HG02840 (cell line): ENCODE results near the gene ZNF792.
A peak's percentile ranks its signal among the peaks of the same experiment; 100 is the strongest.
"Not testable (repeated sequence)": the region's sequence is repeated elsewhere in the genome, so short reads cannot be mapped to it uniquely, and the experiment has no call there.

Source experiments
- ATAC-seq: cut with Tn5 transposase; IDR thresholded peaks from one replicate; pipeline ENCODE4 v1.9.1; 2021; ENCODE audit warnings: mild to moderate bottlenecking, moderate library complexity, moderate number of reproducible peaks; ENCODE audit not compliant: unreplicated experiment, low FRiP score

ZNF792 gene

GRCh38 chr19:34999498-35000337 lies 35.7 kb upstream of the ZNF792 start, which contains the start of gene GRAMD1A:
Gene GRAMD1A, plus strand, starts transcription at chr19:35000323. Its CDS starts 156 bp downstream, at chr19:35000479.
- ATAC-seq: peak; percentile 48

- no peak for ATAC-seq
Measured at GRCh38 chr19:34998777-34999497, 34.9 kb upstream of the ZNF792 start.

GRCh38 chr19:34998224-34998623 lies 34.2 kb upstream of the ZNF792 start:
- not testable (repeated sequence) for ATAC-seq

- no peak for ATAC-seq
Measured at GRCh38 chr19:34997071-34997617, 33.1 kb upstream of the ZNF792 start.

GRCh38 chr19:34995551-34995950 lies 31.5 kb upstream of the ZNF792 start:
- ATAC-seq: no peak

- no peak for ATAC-seq
Measured at GRCh38 chr19:34994643-34995541, 30.9 kb upstream of the ZNF792 start.

- no peak for ATAC-seq
Measured at GRCh38 chr19:34994286-34994642, 30.2 kb upstream of the ZNF792 start.

GRCh38 chr19:34992582-34992981 lies 28.6 kb upstream of the ZNF792 start:
- ATAC-seq: not testable (repeated sequence)

GRCh38 chr19:34991542-34992333 lies 27.7 kb upstream of the ZNF792 start:
- no peak for ATAC-seq

GRCh38 chr19:34990578-34991192 lies 26.7 kb upstream of the ZNF792 start:
- no peak for ATAC-seq

- no peak for ATAC-seq
Measured at GRCh38 chr19:34989298-34989697, 25.3 kb upstream of the ZNF792 start.

GRCh38 chr19:34988119-34988518 lies 24.1 kb upstream of the ZNF792 start:
- ATAC-seq: no peak

- ATAC-seq: no peak
Measured at GRCh38 chr19:34985249-34986022, 21.4 kb upstream of the ZNF792 start.

GRCh38 chr19:34984287-34984686 lies 20.3 kb upstream of the ZNF792 start:
- ATAC-seq: no peak

GRCh38 chr19:34983786-34984185 lies 19.8 kb upstream of the ZNF792 start:
- no peak for ATAC-seq

GRCh38 chr19:34982275-34982674 lies 18.2 kb upstream of the ZNF792 start:
- ATAC-seq: no peak

- ATAC-seq: no peak
Measured at GRCh38 chr19:34979819-34980640, 16.0 kb upstream of the ZNF792 start.

GRCh38 chr19:34976611-34977010 lies 12.6 kb upstream of the ZNF792 start:
- ATAC-seq: no peak
